Hepatocyte (in vitro differentiated cells): ENCODE measurements around the gene PTPRD.

ENCODE experiments used
- CTCF ChIP-seq: fragments of 200-600 bp; sonication (generic); IDR thresholded peaks from 2 replicates; pipeline ENCODE4 v1.5.1; 2016; ENCODE audit warnings: antibody characterized with exemption, mild to moderate bottlenecking; ENCODE audit not compliant: poor library complexity
- EZH2 ChIP-seq: fragments of 200-600 bp; sonication (generic); IDR thresholded peaks from 2 replicates; pipeline ENCODE4 v1.6.1; 2016; ENCODE audit warnings: antibody characterized with exemption, mild to moderate bottlenecking, borderline replicate concordance
- EZH2phosphoT487 ChIP-seq: fragments of 200-600 bp; sonication (generic); IDR thresholded peaks from one replicate; pipeline ENCODE4 v1.6.1; 2018; ENCODE audit warnings: antibody characterized with exemption, mild to moderate bottlenecking, low read depth, moderate library complexity; ENCODE audit not compliant: unreplicated experiment, severe bottlenecking

- TF ChIP-seq EZH2phosphoT487 = no peak
- TF ChIP-seq CTCF = no peak
- TF ChIP-seq EZH2 = no peak
These were observed 1313.7 kb downstream of the PTPRD start for GRCh38 chr9:9299134-9299533.
